A673 (cell line): ENCODE measurements around the gene TXNRD3. TPM values are rescaled to one million over a fixed set of nuclear protein-coding genes. Genes with fewer than 3 reads are reported as not detected.

Source experiments
- BruUV-seq: library from RNA; stranded (reverse); fragments of 400-500 nt; replicated peaks from 2 replicates; lab custom pipeline; 2021; lab: Mats Ljungman, UMichigan
- CTCF ChIA-PET: fragments of 300-600 bp; sonication (Branson Sonifier 250); formaldehyde crosslinking; loops from one replicate; lab custom pipeline; 2022; ENCODE audit warnings: antibody characterized with exemption; lab: Charles Lee
- POLR2A ChIA-PET: fragments of 300-600 bp; sonication (Branson Sonifier 250); formaldehyde crosslinking; loops from one replicate; lab custom pipeline; 2022; ENCODE audit warnings: antibody characterized with exemption; ENCODE audit not compliant: low non-redundant PET; lab: Charles Lee
- DNase-seq: peaks from one replicate; pipeline ENCODE4 v3.0.0-alpha.2; 2015; ENCODE audit warnings: low spot score
- H3K27ac ChIP-seq: fragments of 200-600 bp; sonication (generic); 2 replicates; pipeline ENCODE4 v1.5.1; 2016; ENCODE audit warnings: mixed run types, low read depth, mild to moderate bottlenecking, mixed read lengths, antibody characterized with exemption, low read length; ENCODE audit not compliant: poor library complexity, severe bottlenecking
- H3K27me3 ChIP-seq: fragments of 200-600 bp; sonication (generic); replicated peaks from 2 replicates; pipeline ENCODE4 v1.6.1; 2017; ENCODE audit warnings: mixed run types, low read depth, mild to moderate bottlenecking, mixed read lengths, antibody characterized with exemption, low read length; ENCODE audit not compliant: insufficient read depth, poor library complexity
- H3K36me3 ChIP-seq: fragments of 200-600 bp; sonication (generic); 2 replicates; pipeline ENCODE4 v1.6.1; 2016; ENCODE audit warnings: mixed run types, mild to moderate bottlenecking, mixed read lengths, antibody characterized with exemption, low read length; ENCODE audit not compliant: insufficient read depth, poor library complexity, severe bottlenecking
- H3K4me1 ChIP-seq: fragments of 200-600 bp; sonication (generic); 2 replicates; pipeline ENCODE4 v1.6.1; 2017; ENCODE audit warnings: mixed run types, mild to moderate bottlenecking, mixed read lengths, antibody characterized with exemption, low read length; ENCODE audit not compliant: insufficient read depth, poor library complexity, severe bottlenecking
- H3K4me3 ChIP-seq: fragments of 200-600 bp; sonication (generic); 2 replicates; pipeline ENCODE4 v1.5.1; 2016; ENCODE audit warnings: low read depth, mixed run types, mild to moderate bottlenecking, mixed read lengths, low read length; ENCODE audit not compliant: poor library complexity, severe bottlenecking
- H3K9me3 ChIP-seq: fragments of 200-600 bp; sonication (generic); 2 replicates; pipeline ENCODE4 v1.6.1; 2016; ENCODE audit warnings: mixed run types, low read depth, mild to moderate bottlenecking, mixed read lengths, antibody characterized with exemption, low read length; ENCODE audit not compliant: poor library complexity, severe bottlenecking
- CTCF ChIP-seq: fragments of 300-800, 200-600 bp; sonication (generic); conservative IDR thresholded peaks from 2 replicates; pipeline ENCODE4 v1.5.1; 2017; ENCODE audit warnings: low read depth, mild to moderate bottlenecking, antibody characterized with exemption, low read length, moderate library complexity, mixed read lengths
- EZH2 ChIP-seq: fragments of 200-600 bp; sonication (generic); IDR thresholded peaks from 2 replicates; pipeline ENCODE4 v1.6.1; 2017; ENCODE audit warnings: borderline replicate concordance, low read depth, mild to moderate bottlenecking, mixed read lengths, antibody characterized with exemption, low read length; ENCODE audit not compliant: poor library complexity, severe bottlenecking
- intact Hi-C: fragments of 100-400 bp; cut with micrococcal nuclease; formaldehyde crosslinking; loops from one replicate; pipeline ENCODE4 v1.10.0; 2022; ENCODE audit not compliant: unreplicated experiment
- total RNA-seq: library from RNA; stranded (reverse); gene quantifications from 2 replicates; pipeline ENCODE4 v1.2.3, GENCODE V29; 2021

The TXNRD3 gene
- total RNA-seq, 1 experiment from 2014 or later, result 4.1 TPM

GRCh38 chr3:126582311-126582710 is 72.6 kb downstream of the TXNRD3 start:
- no peaks in the 10 kb centered on the region for H3K36me3 ChIP-seq
- TF ChIP-seq CTCF (no peak), EZH2 (no peak)
- H3K4me1 ChIP-seq, result no peaks in the 10 kb centered on the region
- H3K27me3 ChIP-seq, result peaks cover 21% of the 10 kb centered on the region
- intact Hi-C loops, result no loop called here
- BruUV-seq, result no TSS peak
- CTCF ChIA-PET, result no interaction called here
- POLR2A ChIA-PET, result no interaction called here
- DNase-seq, result no peak
- no peaks in the 10 kb centered on the region for H3K9me3 ChIP-seq
- H3K4me3 ChIP-seq, result no peak overlapping the region
- no peak overlapping the region for H3K27ac ChIP-seq

- Histone ChIP-seq H3K9me3 (no peaks in the 10 kb centered on the region), H3K27ac (no peak overlapping the region), H3K4me3 (no peak overlapping the region), H3K4me1 (no peaks in the 10 kb centered on the region), H3K36me3 (no peaks in the 10 kb centered on the region), H3K27me3 (peaks cover 21% of the 10 kb centered on the region)
- intact Hi-C loops, result no loop called here
- no peak for TF ChIP-seq CTCF
- TF ChIP-seq EZH2, result no peak
- CTCF ChIA-PET, result no interaction called here
- BruUV-seq, result no TSS peak
- POLR2A ChIA-PET, result no interaction called here
- no peak for DNase-seq
Observed at GRCh38 chr3:126581569-126581968, 73.4 kb downstream of the TXNRD3 start.

- ChIA-PET POLR2A (no interaction called here), CTCF (no interaction called here)
- Histone ChIP-seq H3K4me1 (no peaks in the 10 kb centered on the region), H3K27ac (no peak overlapping the region), H3K36me3 (no peaks in the 10 kb centered on the region), H3K27me3 (peaks cover 21% of the 10 kb centered on the region), H3K4me3 (no peak overlapping the region), H3K9me3 (no peaks in the 10 kb centered on the region)
- intact Hi-C loops, result no loop called here
- BruUV-seq, result no TSS peak
- TF ChIP-seq EZH2, result no peak
- TF ChIP-seq CTCF, result no peak
- no peak for DNase-seq
Observed at GRCh38 chr3:126580746-126581145, 74.2 kb downstream of the TXNRD3 start.
